ENCODE measurements around the gene PSMC4.

The PSMC4 gene

GRCh38 chr19:39995794-39996193, 24.8 kb downstream of the PSMC4 start:
- DNase-seq = no peak

- peak; percentile 2 for DNase-seq
Measured at GRCh38 chr19:39996218-39996810, 25.3 kb downstream of the PSMC4 start.

- peak; percentile 53 for DNase-seq
Measured at GRCh38 chr19:39996811-39997637, 26.1 kb downstream of the PSMC4 start, which contains the start of gene ZNF546. Gene ZNF546 (plus strand): TSS chr19:39997060. CDS start chr19:39998327, 1,267 bp downstream.

- DNase-seq = no peak
Measured at GRCh38 chr19:39997638-39998216, 26.8 kb downstream of the PSMC4 start.

- DNase-seq = no peak
Measured at GRCh38 chr19:39998501-39998900, 27.5 kb downstream of the PSMC4 start.

GRCh38 chr19:40005691-40006272, 34.8 kb downstream of the PSMC4 start:
- DNase-seq = no peak

- no peak for DNase-seq
Measured at GRCh38 chr19:40006273-40006691, 35.3 kb downstream of the PSMC4 start.

GRCh38 chr19:40009674-40010073, 38.7 kb downstream of the PSMC4 start:
- no peak for DNase-seq

GRCh38 chr19:40013991-40014390, 43.0 kb downstream of the PSMC4 start:
- no peak for DNase-seq

GRCh38 chr19:40023969-40024368, 53.0 kb downstream of the PSMC4 start:
- no peak for DNase-seq

- no peak for DNase-seq
Measured at GRCh38 chr19:40025938-40026596, 55.1 kb downstream of the PSMC4 start.

- DNase-seq = no peak
Measured at GRCh38 chr19:40026597-40026970, 55.6 kb downstream of the PSMC4 start.
